GM23248 (cell line): ENCODE data around the gene KRT12.

Source experiments
- EZH2 ChIP-seq: fragments of 200-600 bp; sonication (generic); IDR thresholded peaks from 2 replicates; pipeline ENCODE4 v1.6.1; 2018; ENCODE audit warnings: antibody characterized with exemption, mild to moderate bottlenecking; ENCODE audit not compliant: insufficient read depth, poor library complexity, severe bottlenecking
- EZH2phosphoT487 ChIP-seq: fragments of 200-600 bp; sonication (generic); IDR thresholded peaks from 2 replicates; pipeline ENCODE4 v1.6.1; 2018; ENCODE audit warnings: antibody characterized with exemption, moderate library complexity, mild to moderate bottlenecking, low read depth; ENCODE audit not compliant: insufficient read depth

GRCh38 chr17:40848583-40849235 is 18.3 kb downstream of the KRT12 start:
- TF ChIP-seq EZH2 (no peak), EZH2phosphoT487 (no peak)
